Measurements from ENCODE around the gene PLCB3.

DNA sequence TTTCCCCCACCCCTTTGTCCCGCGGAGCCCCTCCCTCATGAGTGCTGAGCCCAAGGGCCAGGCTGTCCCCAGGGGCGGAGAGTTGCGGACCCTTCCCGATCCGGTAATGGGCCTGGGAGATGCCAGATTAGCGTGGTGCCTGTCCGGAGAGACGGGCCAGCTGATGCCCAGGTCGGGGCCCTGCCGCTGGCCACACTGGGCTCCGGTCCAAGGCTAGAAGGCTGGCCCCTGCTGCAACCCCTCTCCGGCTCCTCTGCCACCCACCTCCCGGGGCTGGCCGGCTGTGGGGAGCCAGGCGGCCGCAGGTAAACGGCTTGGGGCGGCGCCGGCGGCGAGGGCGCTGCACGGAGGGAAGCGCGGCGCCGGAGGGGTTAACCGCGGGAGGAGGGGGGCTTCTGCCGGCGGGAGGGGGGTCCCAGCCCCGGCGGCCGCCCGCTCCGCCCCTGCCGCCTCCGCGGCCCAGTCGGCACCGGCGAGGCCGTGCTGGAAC, 40.0 kb downstream of the PLCB3 start, which contains the start of gene KCNK4:
- TF ChIP-seq, protein P1, sequence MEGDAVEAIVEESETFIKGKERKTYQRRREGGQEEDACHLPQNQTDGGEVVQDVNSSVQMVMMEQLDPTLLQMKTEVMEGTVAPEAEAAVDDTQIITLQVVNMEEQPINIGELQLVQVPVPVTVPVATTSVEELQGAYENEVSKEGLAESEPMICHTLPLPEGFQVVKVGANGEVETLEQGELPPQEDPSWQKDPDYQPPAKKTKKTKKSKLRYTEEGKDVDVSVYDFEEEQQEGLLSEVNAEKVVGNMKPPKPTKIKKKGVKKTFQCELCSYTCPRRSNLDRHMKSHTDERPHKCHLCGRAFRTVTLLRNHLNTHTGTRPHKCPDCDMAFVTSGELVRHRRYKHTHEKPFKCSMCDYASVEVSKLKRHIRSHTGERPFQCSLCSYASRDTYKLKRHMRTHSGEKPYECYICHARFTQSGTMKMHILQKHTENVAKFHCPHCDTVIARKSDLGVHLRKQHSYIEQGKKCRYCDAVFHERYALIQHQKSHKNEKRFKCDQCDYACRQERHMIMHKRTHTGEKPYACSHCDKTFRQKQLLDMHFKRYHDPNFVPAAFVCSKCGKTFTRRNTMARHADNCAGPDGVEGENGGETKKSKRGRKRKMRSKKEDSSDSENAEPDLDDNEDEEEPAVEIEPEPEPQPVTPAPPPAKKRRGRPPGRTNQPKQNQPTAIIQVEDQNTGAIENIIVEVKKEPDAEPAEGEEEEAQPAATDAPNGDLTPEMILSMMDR (CRISPR knock-in tag; IDR thresholded peaks at IDR 0.05), result no peak
- TF ChIP-seq SRSF1 (optimal IDR thresholded peaks at IDR 0.05; ENCODE audit: low read depth, low read length), result no peak
- TF ChIP-seq ZNF260 (CRISPR knock-in tag; IDR thresholded peaks at IDR 0.05; ENCODE audit: borderline replicate concordance, low read depth), result no peak
- no peak for TF ChIP-seq MAFK (conservative IDR thresholded peaks at IDR 0.05 in 1 of 2, IDR thresholded peaks at IDR 0.05 in 1 of 2; ENCODE audit: low read length in 2 of 2)
- TF ChIP-seq ZFP36L1 (CRISPR knock-in tag; IDR thresholded peaks at IDR 0.05), result no peak
- TF ChIP-seq HDAC6 (IDR thresholded peaks at IDR 0.05; ENCODE audit: low read depth, low read length), result no peak
- no peak for TF ChIP-seq MAFF (IDR thresholded peaks at IDR 0.05; ENCODE audit: low read depth, low read length)
- TF ChIP-seq NBN (conservative IDR thresholded peaks at IDR 0.05), result no peak
- TF ChIP-seq JUN (CRISPR knock-in tag; IDR thresholded peaks at IDR 0.05), result no peak
- TF ChIP-seq, protein P2, sequence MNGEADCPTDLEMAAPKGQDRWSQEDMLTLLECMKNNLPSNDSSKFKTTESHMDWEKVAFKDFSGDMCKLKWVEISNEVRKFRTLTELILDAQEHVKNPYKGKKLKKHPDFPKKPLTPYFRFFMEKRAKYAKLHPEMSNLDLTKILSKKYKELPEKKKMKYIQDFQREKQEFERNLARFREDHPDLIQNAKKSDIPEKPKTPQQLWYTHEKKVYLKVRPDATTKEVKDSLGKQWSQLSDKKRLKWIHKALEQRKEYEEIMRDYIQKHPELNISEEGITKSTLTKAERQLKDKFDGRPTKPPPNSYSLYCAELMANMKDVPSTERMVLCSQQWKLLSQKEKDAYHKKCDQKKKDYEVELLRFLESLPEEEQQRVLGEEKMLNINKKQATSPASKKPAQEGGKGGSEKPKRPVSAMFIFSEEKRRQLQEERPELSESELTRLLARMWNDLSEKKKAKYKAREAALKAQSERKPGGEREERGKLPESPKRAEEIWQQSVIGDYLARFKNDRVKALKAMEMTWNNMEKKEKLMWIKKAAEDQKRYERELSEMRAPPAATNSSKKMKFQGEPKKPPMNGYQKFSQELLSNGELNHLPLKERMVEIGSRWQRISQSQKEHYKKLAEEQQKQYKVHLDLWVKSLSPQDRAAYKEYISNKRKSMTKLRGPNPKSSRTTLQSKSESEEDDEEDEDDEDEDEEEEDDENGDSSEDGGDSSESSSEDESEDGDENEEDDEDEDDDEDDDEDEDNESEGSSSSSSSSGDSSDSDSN (CRISPR knock-in tag; IDR thresholded peaks at IDR 0.05), result no peak
- TF ChIP-seq, protein P3, sequence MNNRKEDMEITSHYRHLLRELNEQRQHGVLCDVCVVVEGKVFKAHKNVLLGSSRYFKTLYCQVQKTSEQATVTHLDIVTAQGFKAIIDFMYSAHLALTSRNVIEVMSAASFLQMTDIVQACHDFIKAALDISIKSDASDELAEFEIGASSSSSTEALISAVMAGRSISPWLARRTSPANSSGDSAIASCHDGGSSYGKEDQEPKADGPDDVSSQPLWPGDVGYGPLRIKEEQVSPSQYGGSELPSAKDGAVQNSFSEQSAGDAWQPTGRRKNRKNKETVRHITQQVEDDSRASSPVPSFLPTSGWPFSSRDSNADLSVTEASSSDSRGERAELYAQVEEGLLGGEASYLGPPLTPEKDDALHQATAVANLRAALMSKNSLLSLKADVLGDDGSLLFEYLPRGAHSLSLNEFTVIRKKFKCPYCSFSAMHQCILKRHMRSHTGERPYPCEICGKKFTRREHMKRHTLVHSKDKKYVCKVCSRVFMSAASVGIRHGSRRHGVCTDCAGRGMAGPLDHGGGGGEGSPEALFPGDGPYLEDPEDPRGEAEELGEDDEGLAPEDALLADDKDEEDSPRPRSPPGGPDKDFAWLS (CRISPR knock-in tag; IDR thresholded peaks at IDR 0.05; ENCODE audit: borderline replicate concordance), result no peak
- no peak for TF ChIP-seq ZNF280D (CRISPR knock-in tag; IDR thresholded peaks at IDR 0.05)
